Measurements from ENCODE around the gene NELFB.

DNA sequence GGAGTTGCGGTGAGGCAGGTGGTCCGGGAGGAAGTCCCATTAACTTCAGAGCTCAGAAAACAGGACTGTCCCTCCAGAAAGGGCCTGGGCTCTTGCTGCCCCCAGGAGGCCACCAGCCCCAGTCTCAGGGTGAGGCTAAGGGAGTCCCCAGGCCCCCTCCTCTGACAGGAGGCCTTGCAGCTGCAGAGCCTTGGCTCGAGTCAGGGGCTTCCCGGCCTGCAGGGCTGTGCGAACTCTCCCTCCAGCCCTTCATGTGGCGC lies 7.3 kb upstream of the NELFB start:
- TF ChIP-seq CTCF (IDR thresholded peaks at IDR 0.05; ENCODE audit: low read length) (no peak), EZH2 (IDR thresholded peaks at IDR 0.05; ENCODE audit: borderline replicate concordance, low read length) (no peak)

All from OCI-LY1 (cell line).